HUES64 (cell line): Measurements from ENCODE around the gene ST6GALNAC4.

Experiments used
- H3K27ac ChIP-seq: 2 replicates; pipeline ENCODE4 v1.7.0; 2013; ENCODE audit warnings: low read depth, low read length, inconsistent platforms
- H3K27me3 ChIP-seq: 2 replicates; pipeline ENCODE4 v1.6.1; 2013; ENCODE audit warnings: mild to moderate bottlenecking, low read length; ENCODE audit not compliant: insufficient read depth
- H3K36me3 ChIP-seq: 2 replicates; pipeline ENCODE4 v1.6.1; 2013; ENCODE audit warnings: mild to moderate bottlenecking, low read length; ENCODE audit not compliant: insufficient read depth
- H3K4me1 ChIP-seq: 2 replicates; pipeline ENCODE4 v1.6.1; 2013; ENCODE audit warnings: mild to moderate bottlenecking, low read length, moderate library complexity; ENCODE audit not compliant: insufficient read depth
- H3K4me3 ChIP-seq: 2 replicates; pipeline ENCODE4 v1.5.1; 2013; ENCODE audit warnings: mild to moderate bottlenecking, low read length, moderate library complexity
- H3K9ac ChIP-seq: 2 replicates; pipeline ENCODE4 v1.6.1; 2013; ENCODE audit warnings: mild to moderate bottlenecking, low read depth, low read length
- H3K9me3 ChIP-seq: 2 replicates; pipeline ENCODE4 v1.6.1; 2013; ENCODE audit warnings: low read depth, low read length; ENCODE audit not compliant: insufficient read depth
- WGBS: fragments of 150-250, 120-280 bp; methylation state at CpG from one replicate; pipeline ENCODE4 v1.1.7; 2013; ENCODE audit warnings: missing lambda C conversion rate; 5-methylcytosine and 5-hydroxymethylcytosine counted together

The ST6GALNAC4 gene

DNA sequence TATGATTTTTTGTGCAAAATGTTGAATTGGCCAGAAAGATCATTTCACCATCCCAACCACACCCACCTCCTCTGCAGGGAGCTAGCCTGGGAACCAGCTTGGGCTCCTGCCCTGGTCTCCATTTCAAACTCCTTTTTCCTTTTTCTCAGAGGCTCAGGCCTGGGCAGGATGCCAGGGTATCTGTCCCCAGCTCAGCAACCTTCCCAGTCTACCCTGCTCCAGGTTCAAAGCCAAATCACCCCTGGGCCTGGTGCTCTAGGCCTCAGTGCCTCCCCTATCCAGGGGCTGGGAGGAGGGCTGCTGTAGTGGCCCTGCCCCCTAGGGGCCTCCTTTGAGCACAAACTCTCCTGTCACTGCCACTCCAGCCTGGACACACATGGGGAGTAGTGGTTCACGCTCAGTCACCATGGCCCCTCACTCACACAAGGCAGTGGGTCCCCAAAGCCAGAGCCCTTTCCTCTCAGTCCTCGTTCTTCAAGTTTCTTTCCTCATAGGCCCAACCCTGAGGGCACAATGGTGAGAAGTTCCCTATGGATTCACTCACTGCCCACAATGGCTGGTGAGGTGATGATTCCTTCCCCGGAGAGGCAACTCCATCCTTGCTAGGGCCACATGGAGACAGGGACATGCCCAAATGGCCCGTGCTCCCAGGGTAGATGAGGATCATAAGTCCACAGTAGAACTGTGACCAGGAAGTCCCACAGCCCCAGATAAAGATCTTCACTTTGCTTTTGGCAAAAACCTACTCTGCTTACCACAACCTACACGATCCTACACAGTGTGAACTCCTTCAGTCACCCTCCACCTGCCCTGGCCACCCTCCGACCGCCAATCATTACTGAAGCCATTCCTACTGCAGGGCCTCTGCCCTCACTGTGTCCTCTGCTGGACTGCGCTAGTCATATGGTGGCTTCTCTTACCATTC is 1.6 kb upstream of the ST6GALNAC4 start:
- Histone ChIP-seq H3K4me3 (no peak overlapping the region), H3K27me3 (peaks cover 18% of the 10 kb centered on the region), H3K9me3 (no peaks in the 10 kb centered on the region), H3K9ac (no peak overlapping the region), H3K4me1 (peaks cover 7% of the 10 kb centered on the region; the same call in 1 of the 2 replicates), H3K27ac (no peak overlapping the region), H3K36me3 (no peaks in the 10 kb centered on the region)
- WGBS: 87% methylated on average over 8 of the region's 8 CpGs

DNA sequence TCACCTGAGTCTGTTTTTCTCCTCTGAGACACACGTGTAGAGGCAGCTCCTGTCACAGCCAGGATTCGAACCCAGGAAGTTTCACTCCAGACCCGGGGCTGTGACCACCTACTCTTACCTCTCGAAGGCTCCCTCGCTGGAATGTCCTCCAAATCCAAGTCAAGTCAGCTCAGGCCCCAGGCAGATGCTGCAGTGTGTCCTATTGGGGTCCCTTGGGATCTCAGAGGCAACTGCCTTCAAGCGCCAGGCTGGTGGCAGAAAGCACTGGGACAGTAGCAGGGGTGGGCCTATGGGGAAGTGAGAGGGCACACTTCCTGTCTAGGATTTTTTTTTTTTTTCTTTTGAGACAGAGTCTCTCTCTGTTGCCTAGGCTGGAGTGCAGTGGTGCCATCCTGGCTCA is 762 bp upstream of the ST6GALNAC4 start:
- Histone ChIP-seq H3K27ac (no peak overlapping the region), H3K4me3 (no peak overlapping the region), H3K9me3 (no peaks in the 10 kb centered on the region), H3K9ac (no peak overlapping the region), H3K27me3 (peaks cover 18% of the 10 kb centered on the region), H3K4me1 (peaks cover 7% of the 10 kb centered on the region; the same call in 1 of the 2 replicates), H3K36me3 (no peaks in the 10 kb centered on the region)
- WGBS: 84% methylated on average over 6 of the region's 6 CpGs

DNA sequence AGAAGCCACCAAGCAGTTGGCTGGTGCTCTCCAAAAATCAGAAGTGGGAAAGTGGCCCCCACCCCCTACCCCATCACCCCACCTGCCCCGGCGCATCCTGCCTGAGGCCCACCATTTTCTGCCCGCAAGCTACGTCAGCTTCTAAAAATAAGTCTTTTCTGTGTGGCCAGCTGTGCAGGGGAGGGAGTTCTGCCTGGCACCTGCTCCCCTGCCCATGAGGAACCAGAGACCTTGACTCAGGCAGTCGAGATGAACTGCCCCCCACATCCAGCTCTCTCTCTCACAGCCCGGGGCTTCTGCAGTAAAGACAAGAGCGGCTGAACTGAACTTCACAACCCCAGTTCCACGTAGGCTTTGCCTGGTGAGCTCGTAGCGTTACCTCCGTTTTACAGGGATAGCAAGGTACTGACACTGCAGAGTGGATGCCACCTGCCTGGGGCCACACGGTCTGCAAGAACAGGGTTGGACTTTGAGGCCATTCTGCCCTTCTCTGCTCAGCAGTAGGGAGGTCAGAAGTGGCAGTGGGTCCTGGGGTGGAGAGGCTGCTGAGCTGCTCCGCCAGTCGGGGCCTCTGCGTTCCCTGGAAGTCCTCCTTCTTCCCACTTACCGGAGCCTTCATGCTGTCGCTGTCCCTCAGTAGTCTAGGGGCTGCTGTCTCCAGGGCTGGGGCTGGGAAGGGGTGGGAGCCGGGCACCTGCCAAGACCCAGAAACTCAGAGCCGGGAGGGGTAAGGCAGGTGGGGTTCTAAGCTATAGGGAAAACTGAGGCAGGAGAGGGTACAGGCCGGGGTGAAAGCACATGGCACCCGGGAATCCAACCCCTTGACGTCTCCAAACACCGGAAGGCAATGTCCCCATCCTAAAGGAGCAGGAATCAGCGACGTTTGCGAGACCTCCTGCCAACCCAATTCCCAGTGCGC is 781 bp downstream of the ST6GALNAC4 start:
- no peak overlapping the region for H3K27ac ChIP-seq
- no peaks in the 10 kb centered on the region for H3K36me3 ChIP-seq
- peaks cover 14% of the 10 kb centered on the region for H3K27me3 ChIP-seq
- H3K9ac ChIP-seq: peak overlapping the region; percentile 64
- no peaks in the 10 kb centered on the region for H3K9me3 ChIP-seq
- peak overlapping the region; percentile 90 for H3K4me3 ChIP-seq
- WGBS: 52% methylated on average over 27 of the region's 27 CpGs
- H3K4me1 ChIP-seq: peaks cover 7% of the 10 kb centered on the region; the same call in 1 of the 2 replicates

DNA sequence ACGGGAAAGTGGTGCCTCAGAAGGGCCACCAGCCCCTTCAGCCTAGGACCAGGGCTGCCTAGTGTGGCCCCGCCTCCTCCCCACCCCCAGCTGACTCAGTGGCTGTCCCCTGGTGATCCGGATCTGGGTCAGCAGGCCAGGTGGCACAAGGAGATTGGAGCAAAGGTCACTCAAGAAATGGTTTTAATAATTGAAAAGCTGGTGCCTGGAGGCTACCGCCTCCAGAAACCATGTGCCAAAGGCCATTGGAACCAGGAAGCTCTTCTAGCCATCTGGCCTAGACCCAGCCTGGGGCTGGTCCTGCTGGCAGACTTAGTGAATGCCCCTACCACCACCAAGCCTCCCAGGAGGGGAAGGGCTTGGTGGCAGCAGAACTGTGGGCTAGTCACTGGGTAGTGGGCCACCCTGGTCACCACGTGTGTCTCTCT is 1.5 kb downstream of the ST6GALNAC4 start:
- H3K27ac ChIP-seq: no peak overlapping the region
- WGBS: 86% methylated on average over 5 of the region's 5 CpGs
- no peak overlapping the region for H3K9ac ChIP-seq

DNA sequence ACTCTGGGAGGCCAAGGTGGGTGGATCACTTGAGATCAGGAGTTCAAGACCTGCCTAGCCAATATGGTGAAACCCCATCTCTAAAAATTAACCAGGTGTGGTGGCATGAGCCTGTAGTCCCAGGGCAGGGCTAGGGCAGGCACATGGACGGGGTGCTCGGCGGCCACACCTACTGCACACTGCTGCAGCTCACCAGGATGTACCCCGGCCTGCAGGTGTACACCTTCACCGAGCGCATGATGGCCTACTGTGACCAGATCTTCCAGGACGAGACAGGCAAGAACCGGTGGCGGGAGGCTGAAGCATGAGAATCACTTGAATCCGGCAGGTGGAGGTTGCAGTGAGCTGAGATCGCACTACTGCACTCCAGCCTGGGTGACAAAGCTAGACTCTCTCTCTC is 3.2 kb downstream of the ST6GALNAC4 start:
- 95% methylated on average over 11 of the region's 11 CpGs for whole genome bisulfite sequencing
- Histone ChIP-seq H3K9ac (no peak overlapping the region), H3K4me3 (no peak overlapping the region), H3K4me1 (peaks cover 7% of the 10 kb centered on the region; the same call in 1 of the 2 replicates), H3K9me3 (no peaks in the 10 kb centered on the region), H3K27me3 (peaks cover 12% of the 10 kb centered on the region), H3K27ac (no peak overlapping the region), H3K36me3 (no peaks in the 10 kb centered on the region)

More for the DNA sequence above, 1.5 kb downstream of the ST6GALNAC4 start:
- H3K27me3 ChIP-seq: peaks cover 12% of the 10 kb centered on the region
- H3K4me1 ChIP-seq: peaks cover 7% of the 10 kb centered on the region; the same call in 1 of the 2 replicates
- no peak overlapping the region for H3K4me3 ChIP-seq
- H3K36me3 ChIP-seq: no peaks in the 10 kb centered on the region
- no peaks in the 10 kb centered on the region for H3K9me3 ChIP-seq

DNA sequence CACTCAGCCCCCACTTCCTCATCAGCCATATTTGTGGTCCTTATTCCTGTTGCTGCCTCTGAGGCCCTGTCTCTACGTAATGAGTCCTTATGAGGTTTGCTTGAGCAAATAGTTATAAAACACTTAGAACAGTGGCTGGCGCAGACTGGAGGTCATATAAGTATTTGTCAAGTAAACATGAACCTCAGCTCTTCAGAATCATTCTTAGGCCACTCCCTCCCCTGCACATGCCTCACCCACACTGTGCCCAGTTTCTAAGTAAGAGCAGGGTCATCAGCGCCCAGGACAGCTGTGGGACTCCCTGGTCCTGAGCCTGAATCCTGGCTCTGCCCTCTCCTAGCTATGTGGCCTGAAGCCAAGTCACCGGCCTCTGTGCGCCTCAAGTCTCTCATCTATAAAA is 4.0 kb downstream of the ST6GALNAC4 start:
- H3K27me3 ChIP-seq: peaks cover 12% of the 10 kb centered on the region
- H3K4me3 ChIP-seq: no peak overlapping the region
- no peaks in the 10 kb centered on the region for H3K36me3 ChIP-seq
- peaks cover 7% of the 10 kb centered on the region; the same call in 1 of the 2 replicates for H3K4me1 ChIP-seq
- 93% methylated on average over 5 of the region's 5 CpGs for WGBS
- no peak overlapping the region for H3K9ac ChIP-seq
- H3K9me3 ChIP-seq: no peaks in the 10 kb centered on the region
- no peak overlapping the region for H3K27ac ChIP-seq

DNA sequence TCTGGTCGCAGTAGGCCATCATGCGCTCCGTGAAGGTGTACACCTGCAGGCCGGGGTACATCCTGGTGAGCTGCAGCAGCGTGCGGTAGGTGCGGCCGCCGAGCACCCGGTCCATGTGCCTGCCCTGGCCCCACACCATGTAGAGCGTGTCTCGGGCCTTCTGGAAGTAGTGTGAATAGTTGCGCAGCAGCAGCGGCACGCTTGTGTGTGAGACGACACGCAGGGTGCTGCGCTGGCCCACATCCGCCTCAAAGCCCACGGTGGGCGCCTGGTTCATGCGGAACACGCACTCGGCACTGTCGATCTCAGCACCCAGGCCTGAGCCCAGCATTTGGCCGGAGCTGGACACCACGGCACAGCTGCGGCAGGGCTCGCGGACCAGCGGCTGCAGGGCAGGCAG is 4.5 kb downstream of the ST6GALNAC4 start:
- H3K36me3 ChIP-seq: no peaks in the 10 kb centered on the region
- no peak overlapping the region for H3K27ac ChIP-seq
- H3K9ac ChIP-seq: no peak overlapping the region
- H3K27me3 ChIP-seq: peaks cover 12% of the 10 kb centered on the region
- no peaks in the 10 kb centered on the region for H3K9me3 ChIP-seq
- WGBS: 96% methylated on average over 31 of the region's 31 CpGs
- H3K4me3 ChIP-seq: no peak overlapping the region
- H3K4me1 ChIP-seq: peaks cover 6% of the 10 kb centered on the region; the same call in 1 of the 2 replicates

DNA sequence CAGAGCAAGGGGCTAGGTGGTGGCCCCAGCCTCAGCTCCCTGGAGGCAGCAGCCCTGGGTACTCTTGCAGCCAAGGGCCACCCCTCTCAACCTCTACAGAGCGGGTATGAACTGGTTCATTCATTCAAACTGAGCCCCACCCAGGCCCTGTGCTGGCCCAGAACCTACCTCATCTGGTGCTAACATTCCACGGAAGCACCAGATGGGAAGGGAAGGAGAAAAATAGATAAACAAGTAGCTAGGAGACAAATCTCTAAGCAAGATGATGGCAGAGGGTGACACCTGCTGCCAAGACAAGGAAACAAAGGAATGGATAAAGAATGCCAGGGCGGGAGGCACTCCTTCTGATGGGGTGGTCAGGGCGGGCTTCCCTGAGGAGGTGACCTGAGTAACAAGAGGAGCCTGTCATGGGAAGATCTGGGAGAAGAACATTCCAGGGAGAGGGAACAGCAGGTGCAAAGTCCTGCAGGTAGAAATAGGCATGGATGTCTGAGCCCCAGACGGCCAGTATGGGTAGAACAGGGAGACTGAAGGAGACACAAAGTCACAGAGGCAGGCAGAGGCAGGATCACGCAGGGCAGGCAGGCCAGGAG is 6.1 kb downstream of the ST6GALNAC4 start:
- no peaks in the 10 kb centered on the region for H3K4me1 ChIP-seq
- H3K9me3 ChIP-seq: no peaks in the 10 kb centered on the region
- H3K9ac ChIP-seq: no peak overlapping the region
- 78% methylated on average over 6 of the region's 6 CpGs for WGBS
- H3K27ac ChIP-seq: no peak overlapping the region
- H3K36me3 ChIP-seq: no peaks in the 10 kb centered on the region
- H3K27me3 ChIP-seq: peaks cover 2% of the 10 kb centered on the region; the same call in 1 of the 2 replicates
- H3K4me3 ChIP-seq: no peak overlapping the region

DNA sequence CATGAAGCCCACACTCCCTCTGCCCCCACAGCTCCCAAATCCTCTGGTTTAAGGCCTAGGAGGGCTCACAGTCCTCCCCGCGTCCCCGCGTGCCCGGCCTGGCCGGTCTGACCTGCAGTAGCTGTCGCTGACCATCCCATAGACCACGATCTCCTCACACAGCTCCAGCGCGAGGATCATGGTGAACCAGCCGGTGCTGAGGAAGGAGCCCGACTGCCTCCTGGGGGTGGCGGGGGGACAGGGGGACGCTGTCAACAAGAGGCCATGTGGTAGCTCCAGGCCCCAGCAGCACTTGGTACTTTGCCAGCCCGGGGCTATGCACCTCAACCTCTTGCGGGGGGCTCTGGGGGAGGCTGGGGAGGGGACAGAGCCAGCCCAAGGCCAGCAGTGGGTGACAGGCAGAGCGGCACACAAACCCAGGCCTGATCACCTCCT is 7.0 kb downstream of the ST6GALNAC4 start:
- H3K4me3 ChIP-seq: no peak overlapping the region
- H3K36me3 ChIP-seq: no peaks in the 10 kb centered on the region
- no peaks in the 10 kb centered on the region for H3K9me3 ChIP-seq
- no peak overlapping the region for H3K9ac ChIP-seq
- H3K27ac ChIP-seq: no peak overlapping the region
- 92% methylated on average over 17 of the region's 17 CpGs for WGBS
- no peaks in the 10 kb centered on the region for H3K27me3 ChIP-seq
- 0 out of 2 replicates have a peak, but pooled peaks cover 1% of the 10 kb centered on the region for H3K4me1 ChIP-seq

DNA sequence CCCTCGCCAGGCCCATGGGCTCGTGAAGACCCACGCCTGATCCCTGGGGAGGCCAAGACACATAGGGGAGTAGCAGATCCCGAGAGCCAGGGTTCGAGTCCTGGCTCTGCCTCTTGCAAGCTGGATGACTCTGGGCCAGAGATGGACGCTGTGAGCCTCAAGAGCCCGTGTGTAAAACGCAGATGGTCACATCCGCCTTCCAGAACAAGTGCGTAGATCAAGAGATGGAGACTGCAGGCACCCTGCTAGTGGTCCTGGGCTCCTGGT is 8.2 kb downstream of the ST6GALNAC4 start:
- Histone ChIP-seq H3K4me1 (peaks cover 13% of the 10 kb centered on the region), H3K9me3 (no peaks in the 10 kb centered on the region), H3K4me3 (no peak overlapping the region), H3K36me3 (no peaks in the 10 kb centered on the region), H3K27me3 (no peaks in the 10 kb centered on the region), H3K9ac (no peak overlapping the region), H3K27ac (no peak overlapping the region)
- WGBS: 95% methylated on average over 10 of the region's 10 CpGs
